Prostate gland (tissue), 2 donors: Measurements from ENCODE around the gene TMEM242.

Source experiments
- CTCF ChIP-seq, 4 experiments: fragments of 200-600 bp in 2 of 4; fragments of 450-650 bp in 2 of 4; sonication (generic) in 2 of 4; IDR thresholded peaks; 1 replicate in 3 of 4; 2 replicates in 1 of 4; pipeline ENCODE4 v1.5.1; 2016 to 2019; ENCODE audit warnings: antibody characterized with exemption in 4 of 4, mild to moderate bottlenecking in 2 of 4, moderate library complexity in 2 of 4
- POLR2A ChIP-seq: fragments of 450-650 bp; IDR thresholded peaks from one replicate; pipeline ENCODE4 v1.6.1; 2016; ENCODE audit warnings: antibody characterized with exemption, mild to moderate bottlenecking

DNA sequence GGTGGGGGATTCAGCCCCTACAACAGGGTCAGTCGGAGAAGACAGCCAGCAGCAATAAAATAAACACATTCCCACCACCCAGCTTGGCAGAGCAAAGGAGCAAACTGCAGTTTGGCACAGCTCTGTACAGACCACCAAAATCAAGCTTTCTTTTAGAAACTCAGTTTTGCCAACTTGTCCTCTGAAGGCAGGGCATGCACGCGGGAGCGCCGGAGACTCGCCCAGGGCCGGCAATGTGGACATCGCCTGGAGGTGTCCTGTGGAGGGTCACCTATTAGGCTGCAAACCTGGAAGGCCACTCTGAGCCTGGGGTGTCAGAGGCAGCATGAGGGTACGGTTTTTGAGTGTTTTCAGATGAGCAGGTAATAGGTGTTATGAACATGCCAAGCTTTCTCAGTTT lies 34.7 kb downstream of the TMEM242 start:
- TF ChIP-seq CTCF (IDR thresholded peaks at IDR 0.05) (no peak), POLR2A (no peak)
